Tibial nerve (tissue), 3 donors: ENCODE measurements around the gene PCBD2.

Experiments used
- CTCF ChIP-seq, 5 experiments: fragments of 200-600 bp in 3 of 5; fragments of 450-650 bp in 2 of 5; sonication (generic) in 3 of 5; IDR thresholded peaks; one replicate each; pipeline ENCODE4 v1.5.1; 2016 to 2019; ENCODE audit warnings: antibody characterized with exemption in 5 of 5, mild to moderate bottlenecking in 3 of 5, moderate library complexity in 2 of 5
- POLR2A ChIP-seq, 2 donors: fragments of 450-650 bp; IDR thresholded peaks; one replicate each; pipeline ENCODE4 v1.6.1; 2017; ENCODE audit warnings: antibody characterized with exemption in 2 of 2, mild to moderate bottlenecking in 2 of 2, moderate library complexity in 2 of 2

- no peak for TF ChIP-seq CTCF (IDR thresholded peaks at IDR 0.05)
- TF ChIP-seq POLR2A (IDR thresholded peaks at IDR 0.05) = no peak
Measured at GRCh38 chr5:134877159-134877558, 27.8 kb upstream of the PCBD2 start.
